HepG2 (cell line): ENCODE measurements around the gene MARCHF6. TPM values are rescaled to one million over a fixed set of nuclear protein-coding genes. Genes with fewer than 3 reads are reported as not detected.
A peak's percentile ranks its signal among the peaks of the same experiment; 100 is the strongest.

Experiments used
- ATAC-seq: fragments of 200-7000 bp; cut with Tn5 transposase; 3 replicates; pipeline ENCODE4 v1.9.1; 2020; ENCODE audit warnings: mild to moderate bottlenecking, moderate library complexity
- BruUV-seq: library from RNA; stranded (reverse); fragments of 400-500 nt; replicated peaks from 2 replicates; lab custom pipeline; 2021; lab: Mats Ljungman, UMichigan
- CTCF ChIA-PET: fragments of 300-600 bp; formaldehyde crosslinking; extraction: SDS; loops from one replicate; lab custom pipeline; 2021; ENCODE audit warnings: low total read pairs, inconsistent platforms, low intra/inter-chr PET ratio; lab: Yijun Ruan, JAX
- POLR2A ChIA-PET: fragments of 350-600 bp; sonication (Branson Sonifier 250); formaldehyde crosslinking; loops from one replicate; lab custom pipeline; 2020; ENCODE audit warnings: antibody characterized with exemption, inconsistent platforms; lab: Yijun Ruan, JAX
- DNase-seq: peaks from one replicate; pipeline ENCODE4 v3.0.0-alpha.2; 2015; ENCODE audit warnings: low spot score
- FAIRE-seq: peaks from 3 replicates; lab custom pipeline; 2011; peaks lifted over from hg19 to GRCh38; lab: Jason Lieb, UNC
- H2AFZ ChIP-seq: one replicate; pipeline ENCODE4 v1.6.1; 2011; ENCODE audit warnings: low read length, inconsistent platforms
- H3K27ac ChIP-seq: fragments of 300-600 bp; 3 replicates; pipeline ENCODE4 v1.8.0; 2011; ENCODE audit warnings: mixed run types, mild to moderate bottlenecking, mixed read lengths, low read length, inconsistent platforms; ENCODE audit not compliant: insufficient read depth; ENCODE audit errors: extremely low read length
- H3K27me3 ChIP-seq, 2 experiments: fragments of 200-600 bp in 1 of 2; 2 replicates in 1 of 2; 3 replicates in 1 of 2; pipeline versions ENCODE4 v1.6.0 to v1.8.0; 2011; ENCODE audit warnings: low read length in 2 of 2, mild to moderate bottlenecking in 2 of 2, moderate library complexity in 2 of 2, inconsistent platforms in 1 of 2; ENCODE audit not compliant: insufficient read depth in 2 of 2, control insufficient read depth in 1 of 2
- H3K36me3 ChIP-seq, 2 experiments: fragments of 200-600 bp in 1 of 2; replicated peaks in 1 of 2; 2 replicates in 1 of 2; 3 replicates in 1 of 2; pipeline versions ENCODE4 v1.5.1 to v1.8.0; 2011; ENCODE audit warnings: low read length in 2 of 2, inconsistent platforms in 1 of 2; ENCODE audit not compliant: insufficient read depth in 2 of 2, control insufficient read depth in 1 of 2
- H3K4me1 ChIP-seq: 2 replicates; pipeline ENCODE4 v1.5.1; 2012; ENCODE audit warnings: low read length, inconsistent platforms; ENCODE audit not compliant: insufficient read depth
- H3K4me2 ChIP-seq: 2 replicates; pipeline ENCODE4 v1.6.0; 2011; ENCODE audit warnings: low read depth, low read length, inconsistent platforms
- H3K4me3 ChIP-seq, 3 experiments: fragments of 200-600 bp in 1 of 3; sonication (generic), shearing (Covaris generic) in 1 of 3; replicated peaks in 1 of 3; 2 replicates each; pipeline ENCODE4 v1.5.1; 2011 to 2016; ENCODE audit warnings: low read length in 3 of 3, inconsistent platforms in 2 of 3, low read depth in 2 of 3, mild to moderate bottlenecking in 2 of 3, control low read depth in 1 of 3, mixed read lengths in 1 of 3; ENCODE audit not compliant: insufficient read depth in 1 of 3
- H3K79me2 ChIP-seq: one replicate; pipeline ENCODE4 v1.6.1; 2011; ENCODE audit warnings: low read length, inconsistent platforms; ENCODE audit not compliant: insufficient read depth
- H3K9ac ChIP-seq: 2 replicates; pipeline ENCODE4 v1.6.0; 2011; ENCODE audit warnings: mild to moderate bottlenecking, low read depth, low read length, inconsistent platforms; ENCODE audit not compliant: insufficient read depth
- H3K9me3 ChIP-seq: 2 replicates; pipeline ENCODE4 v1.5.1; 2012; ENCODE audit warnings: mild to moderate bottlenecking, low read length
- H4K20me1 ChIP-seq: 2 replicates; pipeline ENCODE4 v1.6.0; 2011; ENCODE audit warnings: inconsistent platforms, mild to moderate bottlenecking, low read length, moderate library complexity; ENCODE audit not compliant: insufficient read depth
- ELF3 ChIP-seq: IDR thresholded peaks from 2 replicates; pipeline ENCODE4 v1.6.1; 2016; ENCODE audit warnings: missing genetic modification reagents, missing compliant biosample characterization
- PRMT3 ChIP-seq: sonication (generic); formaldehyde crosslinking; IDR thresholded peaks from 2 replicates; pipeline ENCODE4 v1.8.1; 2022; ENCODE audit warnings: low read depth, mild to moderate bottlenecking, moderate library complexity, missing genetic modification reagents, borderline replicate concordance
- SMAD3 ChIP-seq: sonication (generic); formaldehyde crosslinking; IDR thresholded peaks from 2 replicates; pipeline ENCODE4 v1.4.0; 2020; ENCODE audit warnings: missing genetic modification reagents
- XRCC5 ChIP-seq: fragments of 200-400 bp; formaldehyde crosslinking; optimal IDR thresholded peaks from 2 replicates; pipeline ENCODE3; 2017; ENCODE audit warnings: mild to moderate bottlenecking, low read length
- ZC3H4 ChIP-seq: sonication (generic); formaldehyde crosslinking; IDR thresholded peaks from 2 replicates; pipeline ENCODE4 v1.4.0; 2020; ENCODE audit warnings: missing genetic modification reagents, borderline replicate concordance
- ZNF605 ChIP-seq: sonication (generic); formaldehyde crosslinking; IDR thresholded peaks from 2 replicates; pipeline ENCODE4 v1.8.0; 2022; ENCODE audit warnings: mild to moderate bottlenecking, missing genetic modification reagents
- ZNF644 ChIP-seq: IDR thresholded peaks from 2 replicates; pipeline ENCODE4 v1.6.1; 2016; ENCODE audit warnings: low read depth
- ZNF775 ChIP-seq: sonication (generic); formaldehyde crosslinking; IDR thresholded peaks from 2 replicates; pipeline ENCODE4 v1.4.0; 2020; ENCODE audit warnings: missing genetic modification reagents, mild to moderate bottlenecking, moderate library complexity, borderline replicate concordance
- ZNF790 ChIP-seq: sonication (generic); formaldehyde crosslinking; IDR thresholded peaks from 2 replicates; pipeline ENCODE4 v1.8.0; 2022; ENCODE audit warnings: missing genetic modification reagents, mild to moderate bottlenecking, borderline replicate concordance
- WGBS: methylation state at CpG from one replicate; pipeline ENCODE4 v1.1.6; 2017; ENCODE audit warnings: low lambda C conversion rate; 5-methylcytosine and 5-hydroxymethylcytosine counted together
- in situ Hi-C: cut with HindIII; loops from 2 replicates; pipeline ENCODE4 v1.10.0; 2017; ENCODE audit warnings: low pct_unique_long_range_greater_than_20kb; ENCODE audit not compliant: extremely low pct_ligation_motif_present
- intact Hi-C: fragments of 100-400 bp; cut with micrococcal nuclease; formaldehyde crosslinking; loops from one replicate; pipeline ENCODE4 v1.10.0; 2022; ENCODE audit not compliant: unreplicated experiment
- polyA plus RNA-seq, 8 experiments: library from polyadenylated mRNA; depleted of rRNA in 3 of 8; stranded (reverse) in 7 of 8; unstranded in 1 of 8; fragments of >200 nt; fragmentation: Illumina TruSeq in 4 of 8; extraction: Trizol in 4 of 8; gene quantifications; 2 replicates each; pipeline versions ENCODE4 v1.2.1 to v1.2.3, GENCODE V29; 2011 to 2016; ENCODE audit warnings: low read depth in 4 of 8, missing spikeins in 1 of 8, mixed read lengths in 1 of 8; ENCODE audit not compliant: insufficient read depth in 1 of 8
- total RNA-seq, 5 experiments: library from RNA; depleted of rRNA; stranded (reverse); fragments of >200 nt; fragmentation: Illumina TruSeq; extraction: Trizol; gene quantifications; 2 replicates each; pipeline ENCODE4 v1.2.3, GENCODE V29; 2016; ENCODE audit warnings: low read depth in 1 of 5
- TF ChIP-seq, protein P1 (sequence below): sonication (generic); formaldehyde crosslinking; IDR thresholded peaks from 2 replicates; pipeline ENCODE4 v1.5.1; 2020; ENCODE audit warnings: missing genetic modification reagents, mild to moderate bottlenecking, borderline replicate concordance
- TF ChIP-seq, protein P2 (sequence below): fragments of 450-650 bp; IDR thresholded peaks from 2 replicates; pipeline ENCODE4 v1.6.1; 2016

The MARCHF6 gene
- total and polyA plus RNA-seq, 2 of the 13 experiments (the other 11 are each of a cell fraction or from before 2014, with no cell fraction given) = 48.6 to 107 TPM

DNA sequence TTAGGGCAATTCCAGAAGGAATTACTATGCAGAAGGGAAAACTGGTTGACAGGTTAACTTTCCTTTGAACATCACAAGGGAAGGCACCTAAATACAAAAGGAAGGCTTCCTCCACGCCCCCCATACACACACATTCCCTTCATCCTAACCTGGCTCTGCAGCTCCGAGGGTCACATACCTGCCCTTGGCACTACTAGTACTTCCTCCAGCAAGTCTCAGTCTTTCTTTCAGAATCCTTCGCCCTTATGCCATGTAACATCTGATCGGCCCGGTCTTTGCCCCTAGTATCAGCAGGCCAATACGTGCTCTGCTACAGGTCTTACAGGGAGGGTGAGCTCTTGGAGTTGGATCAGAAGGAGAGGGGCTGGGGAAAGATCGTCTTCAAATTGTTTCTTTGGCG, 1.6 kb upstream of the MARCHF6 start:
- Histone ChIP-seq H3K79me2 (peaks cover 33% of the 10 kb centered on the region), H3K36me3 (no peaks in the 10 kb centered on the region), H3K4me2 (peak overlapping the region; percentile 95), H3K9me3 (no peaks in the 10 kb centered on the region), H3K4me3 (no peak overlapping the region), H3K27ac (no peak overlapping the region), H3K9ac (no peak overlapping the region), H3K27me3 (no peaks in the 10 kb centered on the region; a peak in 1 of 5 replicates), H4K20me1 (peaks cover 19% of the 10 kb centered on the region), H3K4me1 (peaks cover 29% of the 10 kb centered on the region), H2AFZ (no peak overlapping the region)
- DNase-seq (no peak), ATAC-seq (no peak), FAIRE-seq (no peak)
- 0 out of 2 replicates have a peak, but pooled peaks have one; percentile 1 for TF ChIP-seq ZNF644 (CRISPR knock-in tag)
- no peak for TF ChIP-seq SMAD3 (CRISPR knock-in tag)
- BruUV-seq = no TSS peak
- WGBS = 89% methylated on average over 8 of the region's 8 CpGs
- ChIA-PET POLR2A (no interaction called here), CTCF (no interaction called here)
- in situ Hi-C loops (no loop called here), intact Hi-C loops (loop anchor here (2.0 kb wide), 1 partner anchor 67 kb away; no protein-coding TSS in a partner anchor)

DNA sequence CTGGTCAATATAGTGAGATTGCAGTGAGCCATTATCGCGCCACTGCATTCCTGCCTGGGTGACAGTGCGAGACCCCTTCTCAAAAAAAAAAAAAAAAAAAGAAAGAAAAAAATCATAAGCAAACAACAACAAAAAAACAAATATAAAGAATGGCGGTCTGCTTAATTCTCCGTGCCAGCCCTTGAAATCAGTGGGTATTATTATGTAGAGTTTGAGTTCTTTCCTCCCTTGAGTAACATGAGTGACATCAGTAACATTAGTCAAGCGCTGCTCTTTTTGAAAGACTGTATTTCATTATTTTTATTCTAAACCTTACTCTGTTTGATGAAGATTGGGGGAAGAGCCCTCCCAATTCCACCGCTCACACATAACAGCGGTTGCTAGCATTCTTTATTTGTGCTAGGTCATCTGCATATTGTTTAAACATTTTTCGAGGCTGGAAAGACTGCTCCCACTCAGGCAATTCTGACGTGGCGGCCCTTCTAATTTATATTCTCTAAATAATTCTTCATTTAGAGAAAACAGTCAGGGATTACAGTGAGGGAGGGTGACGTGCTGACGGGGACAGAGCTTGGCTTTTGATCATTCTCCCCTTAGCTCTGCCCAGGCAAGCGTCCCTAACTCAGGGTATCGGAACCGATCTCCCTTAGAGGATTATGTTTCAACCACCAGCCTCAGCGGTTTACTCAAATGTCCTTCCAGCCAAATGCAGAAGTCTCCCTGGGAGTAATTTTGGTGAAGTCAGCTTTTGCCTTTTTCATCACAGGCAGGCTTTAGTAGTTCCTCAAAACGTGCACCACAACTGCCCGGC, 860 bp upstream of the MARCHF6 start:
- BruUV-seq = TSS peak; percentile 96
- peak overlapping the region; percentile 88 to 92 (median 92) for H3K4me3 ChIP-seq
- peaks cover 25% of the 10 kb centered on the region for H4K20me1 ChIP-seq
- H3K4me2 ChIP-seq = peak overlapping the region; percentile 95
- H3K27ac ChIP-seq = peak overlapping the region; percentile 98
- peak overlapping the region; percentile 93 for H3K9ac ChIP-seq
- in situ Hi-C loops = no loop called here
- H2AFZ ChIP-seq = peak overlapping the region; percentile 84
- peaks cover 40% of the 10 kb centered on the region for H3K79me2 ChIP-seq
- WGBS = 29% methylated on average over 19 of the region's 19 CpGs
- peaks cover 36% of the 10 kb centered on the region for H3K4me1 ChIP-seq
- intact Hi-C loops = loop anchor here (2.0 kb wide), 1 partner anchor 68 kb away; no protein-coding TSS in a partner anchor
- ATAC-seq (peak; percentile 47), FAIRE-seq (no peak), DNase-seq (peak; percentile 23)
- ChIA-PET CTCF (no interaction called here), POLR2A (interaction anchor here (0.6 to 1.9 kb wide), 21 partner anchors 10 to 103 kb away, joined by 3 to 14 read pairs (median 6); partner anchors contain the start of genes ATPSCKMT and CCT5)
- no peaks in the 10 kb centered on the region for H3K9me3 ChIP-seq
- no peaks in the 10 kb centered on the region for H3K36me3 ChIP-seq
- H3K27me3 ChIP-seq = no peaks in the 10 kb centered on the region; a peak in 1 of 5 replicates
- TF ChIP-seq ZNF605 (CRISPR knock-in tag) = no peak
- TF ChIP-seq PRMT3 (CRISPR knock-in tag) = 0 out of 2 replicates have a peak, but pooled peaks have one; percentile 1
- TF ChIP-seq, protein P1, sequence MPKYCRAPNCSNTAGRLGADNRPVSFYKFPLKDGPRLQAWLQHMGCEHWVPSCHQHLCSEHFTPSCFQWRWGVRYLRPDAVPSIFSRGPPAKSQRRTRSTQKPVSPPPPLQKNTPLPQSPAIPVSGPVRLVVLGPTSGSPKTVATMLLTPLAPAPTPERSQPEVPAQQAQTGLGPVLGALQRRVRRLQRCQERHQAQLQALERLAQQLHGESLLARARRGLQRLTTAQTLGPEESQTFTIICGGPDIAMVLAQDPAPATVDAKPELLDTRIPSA (CRISPR knock-in tag) = no peak
- no peak for TF ChIP-seq ZNF775
- no peak for TF ChIP-seq ZNF790 (CRISPR knock-in tag)
- no peak for TF ChIP-seq ELF3
- TF ChIP-seq, protein P2, sequence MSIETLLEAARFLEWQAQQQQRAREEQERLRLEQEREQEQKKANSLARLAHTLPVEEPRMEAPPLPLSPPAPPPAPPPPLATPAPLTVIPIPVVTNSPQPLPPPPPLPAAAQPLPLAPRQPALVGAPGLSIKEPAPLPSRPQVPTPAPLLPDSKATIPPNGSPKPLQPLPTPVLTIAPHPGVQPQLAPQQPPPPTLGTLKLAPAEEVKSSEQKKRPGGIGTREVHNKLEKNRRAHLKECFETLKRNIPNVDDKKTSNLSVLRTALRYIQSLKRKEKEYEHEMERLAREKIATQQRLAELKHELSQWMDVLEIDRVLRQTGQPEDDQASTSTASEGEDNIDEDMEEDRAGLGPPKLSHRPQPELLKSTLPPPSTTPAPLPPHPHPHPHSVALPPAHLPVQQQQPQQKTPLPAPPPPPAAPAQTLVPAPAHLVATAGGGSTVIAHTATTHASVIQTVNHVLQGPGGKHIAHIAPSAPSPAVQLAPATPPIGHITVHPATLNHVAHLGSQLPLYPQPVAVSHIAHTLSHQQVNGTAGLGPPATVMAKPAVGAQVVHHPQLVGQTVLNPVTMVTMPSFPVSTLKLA = no peak
- TF ChIP-seq XRCC5 = peak; percentile 16
- no peak for TF ChIP-seq ZC3H4 (CRISPR knock-in tag)
